HFF-Myc (cell line): Measurements from ENCODE around the gene FCHSD2.

ENCODE experiments used
- DNase-seq: peaks from one replicate; pipeline ENCODE4 v3.0.0-alpha.2; 2011; ENCODE audit warnings: low read depth; ENCODE audit errors: extremely low read depth
- H3K4me3 ChIP-seq: replicated peaks from 2 replicates; pipeline ENCODE4 v1.5.1; 2011; ENCODE audit warnings: low read depth, mild to moderate bottlenecking, control low read depth, low read length
- TF ChIP-seq, protein P1 (sequence below): IDR thresholded peaks from 2 replicates; pipeline ENCODE4 v1.5.1; 2012; ENCODE audit warnings: mild to moderate bottlenecking, low read depth, low read length, control low read depth; ENCODE audit errors: missing control alignments

The FCHSD2 gene

DNA sequence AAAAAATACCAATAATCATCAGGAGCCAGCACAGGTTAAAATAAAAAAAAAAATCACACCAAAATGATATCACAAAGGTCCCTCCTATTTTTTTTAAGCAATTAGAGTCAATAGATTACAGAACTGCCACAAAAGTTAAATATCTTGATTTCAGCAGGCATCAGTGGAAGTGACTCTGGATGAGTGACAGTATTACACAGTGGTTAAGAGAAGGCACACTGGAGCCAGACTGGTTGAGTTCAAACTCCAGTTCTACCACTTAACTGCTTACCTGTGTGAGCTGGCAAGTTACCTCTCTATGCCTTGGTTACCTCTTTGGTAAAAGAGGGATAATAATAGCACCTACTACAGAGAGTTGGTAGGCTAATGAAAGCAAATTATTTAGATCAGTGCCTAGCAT, 179.4 kb downstream of the FCHSD2 start:
- TF ChIP-seq, protein P1, sequence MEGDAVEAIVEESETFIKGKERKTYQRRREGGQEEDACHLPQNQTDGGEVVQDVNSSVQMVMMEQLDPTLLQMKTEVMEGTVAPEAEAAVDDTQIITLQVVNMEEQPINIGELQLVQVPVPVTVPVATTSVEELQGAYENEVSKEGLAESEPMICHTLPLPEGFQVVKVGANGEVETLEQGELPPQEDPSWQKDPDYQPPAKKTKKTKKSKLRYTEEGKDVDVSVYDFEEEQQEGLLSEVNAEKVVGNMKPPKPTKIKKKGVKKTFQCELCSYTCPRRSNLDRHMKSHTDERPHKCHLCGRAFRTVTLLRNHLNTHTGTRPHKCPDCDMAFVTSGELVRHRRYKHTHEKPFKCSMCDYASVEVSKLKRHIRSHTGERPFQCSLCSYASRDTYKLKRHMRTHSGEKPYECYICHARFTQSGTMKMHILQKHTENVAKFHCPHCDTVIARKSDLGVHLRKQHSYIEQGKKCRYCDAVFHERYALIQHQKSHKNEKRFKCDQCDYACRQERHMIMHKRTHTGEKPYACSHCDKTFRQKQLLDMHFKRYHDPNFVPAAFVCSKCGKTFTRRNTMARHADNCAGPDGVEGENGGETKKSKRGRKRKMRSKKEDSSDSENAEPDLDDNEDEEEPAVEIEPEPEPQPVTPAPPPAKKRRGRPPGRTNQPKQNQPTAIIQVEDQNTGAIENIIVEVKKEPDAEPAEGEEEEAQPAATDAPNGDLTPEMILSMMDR: no peak
- DNase-seq: no peak
- H3K4me3 ChIP-seq: no peak overlapping the region

DNA sequence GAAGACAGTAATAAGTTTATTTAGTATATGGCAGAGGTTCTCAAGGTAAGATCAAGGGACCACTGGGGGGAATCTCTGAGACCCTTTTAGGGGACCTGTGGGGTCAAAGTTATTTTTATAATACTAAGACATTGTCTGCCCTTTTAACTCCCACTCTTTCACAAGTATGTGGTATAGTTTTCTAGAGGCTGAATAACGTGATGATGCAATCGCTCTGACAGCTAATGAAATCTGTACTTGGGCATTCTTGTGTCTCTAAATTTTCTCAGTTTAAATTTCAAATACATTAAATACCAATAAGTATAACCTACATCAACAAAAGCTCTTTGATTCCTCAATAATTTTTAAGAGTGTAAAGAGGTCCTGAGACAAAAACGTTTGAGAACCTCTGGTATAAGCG, 180.0 kb downstream of the FCHSD2 start:
- no peak for DNase-seq
- TF ChIP-seq, protein P1: no peak
- H3K4me3 ChIP-seq: no peak overlapping the region

DNA sequence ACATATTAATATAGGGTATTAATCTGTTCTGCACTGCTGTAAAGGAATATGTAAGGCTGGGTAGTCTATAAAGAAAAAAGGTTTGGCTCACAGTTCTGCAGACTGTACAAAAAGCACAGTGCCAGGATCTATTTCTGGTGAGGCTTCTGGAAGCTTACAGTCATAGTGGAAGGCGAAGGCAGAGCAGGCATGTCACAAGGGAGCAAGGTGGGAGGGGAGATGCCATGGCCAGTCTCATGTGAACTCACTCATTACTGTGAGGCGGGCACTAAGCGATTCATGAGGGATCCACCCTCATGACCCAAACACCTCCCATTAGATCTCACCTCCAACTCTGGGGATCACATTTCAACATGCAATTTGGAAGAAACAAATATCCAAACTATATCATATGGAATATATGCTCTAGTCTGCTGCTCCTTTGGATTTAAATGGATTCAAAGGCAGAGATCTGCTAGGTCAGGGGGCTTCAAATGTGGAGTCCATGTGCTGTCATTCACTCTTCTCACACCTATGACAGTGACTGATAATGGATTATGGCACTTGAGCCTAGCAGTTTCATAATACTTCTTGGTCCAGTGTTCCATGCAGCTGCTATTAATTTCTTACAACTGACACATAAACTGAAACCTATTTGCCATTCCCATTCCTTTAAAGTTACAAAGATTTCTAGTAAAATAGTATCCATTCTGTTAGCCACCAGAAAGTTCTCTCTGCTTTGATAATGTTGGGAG, 182.0 kb downstream of the FCHSD2 start:
- TF ChIP-seq, protein P1: no peak
- DNase-seq: no peak

DNA sequence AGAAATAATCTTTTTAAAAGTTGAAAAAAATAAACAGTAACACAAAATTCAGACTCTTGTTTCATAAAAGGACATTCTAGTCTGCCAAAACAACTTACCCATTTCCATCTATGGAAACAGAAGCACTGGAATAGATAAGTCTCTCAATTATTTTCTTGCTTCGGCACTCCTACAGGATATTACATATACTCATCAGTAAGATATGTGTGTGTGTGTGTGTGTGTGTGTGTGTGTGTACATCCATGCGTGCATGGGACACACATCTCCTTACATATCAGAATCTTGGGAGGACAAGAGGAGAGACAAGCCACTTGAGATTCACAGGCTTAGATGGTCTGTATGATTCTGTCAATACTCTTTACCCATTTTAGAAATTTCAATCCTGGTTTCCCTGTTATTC, 183.3 kb downstream of the FCHSD2 start:
- TF ChIP-seq, protein P1: no peak
- no peak overlapping the region for H3K4me3 ChIP-seq
- no peak for DNase-seq

More for the DNA sequence above, 182.0 kb downstream of the FCHSD2 start:
- H3K4me3 ChIP-seq: no peak overlapping the region

DNA sequence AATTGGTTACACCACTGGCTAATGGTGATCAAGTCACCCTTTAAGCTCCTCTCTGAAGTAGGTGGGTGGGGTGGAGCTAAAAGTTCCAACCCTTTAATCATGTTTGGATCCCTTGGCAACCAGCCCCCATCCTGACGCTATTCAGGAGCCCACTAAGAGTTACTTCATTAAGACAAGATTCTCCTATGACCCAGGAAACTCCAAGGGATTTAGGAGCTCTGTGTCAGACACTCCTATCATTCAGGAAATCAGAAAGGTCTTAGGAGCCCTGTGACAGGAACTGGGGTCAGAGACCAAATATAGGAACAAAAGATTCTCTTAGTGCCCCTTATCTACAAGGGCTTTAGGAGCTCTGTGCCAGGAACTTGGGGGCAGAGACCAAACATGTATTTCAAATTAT, 186.7 kb downstream of the FCHSD2 start:
- TF ChIP-seq, protein P1: no peak

DNA sequence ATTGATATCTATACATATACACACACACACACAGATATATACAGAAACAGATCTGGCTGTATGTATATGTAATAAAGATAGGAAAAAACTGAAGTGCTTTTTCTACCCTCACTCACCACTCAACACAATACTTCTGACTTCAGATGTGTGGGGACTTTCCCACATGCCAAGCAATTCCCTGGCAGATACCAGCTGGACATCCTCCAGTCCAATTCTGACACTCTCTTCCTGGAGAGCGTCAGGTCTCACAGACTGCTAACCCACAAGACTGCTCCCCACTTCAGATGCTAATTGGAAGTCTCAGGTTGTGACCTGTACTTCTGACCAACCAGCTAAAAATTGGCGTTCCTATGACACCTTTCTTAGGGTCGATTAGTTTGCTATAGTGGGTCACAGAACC, 187.3 kb downstream of the FCHSD2 start:
- H3K4me3 ChIP-seq: no peak overlapping the region
- TF ChIP-seq, protein P1: no peak
- DNase-seq: no peak

More for the DNA sequence above, 186.7 kb downstream of the FCHSD2 start:
- no peak overlapping the region for H3K4me3 ChIP-seq
- DNase-seq: no peak

DNA sequence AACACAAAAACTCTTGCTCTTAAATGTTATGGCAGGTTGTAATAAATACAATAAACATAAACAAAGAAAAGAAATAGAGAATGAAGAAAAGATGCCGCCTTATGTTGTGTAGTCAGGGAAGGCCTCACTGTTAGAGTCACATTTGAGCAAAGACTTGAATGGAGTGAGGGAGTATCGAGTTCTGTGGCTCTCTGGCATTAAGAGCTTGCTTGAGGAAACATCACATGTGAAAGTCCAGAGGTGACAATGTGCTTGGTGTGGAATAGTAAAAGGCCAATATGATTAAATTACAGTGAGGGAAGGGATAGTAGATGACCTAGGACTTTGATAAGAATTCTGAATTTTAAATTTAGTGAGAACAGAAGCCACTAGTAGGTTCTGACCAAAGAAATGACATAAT, 188.5 kb downstream of the FCHSD2 start:
- H3K4me3 ChIP-seq: no peak overlapping the region
- TF ChIP-seq, protein P1: no peak
- no peak for DNase-seq
